K562 (cell line): ENCODE measurements around the gene C1orf21. TPM values are rescaled to one million over a fixed set of nuclear protein-coding genes. Genes with fewer than 3 reads are reported as not detected.

Experiments used
- GATAD2B ChIP-seq: fragments of 450-650 bp; IDR thresholded peaks from 2 replicates; pipeline ENCODE4 v1.6.1; 2017; ENCODE audit warnings: mild to moderate bottlenecking, borderline replicate concordance
- PTTG1 ChIP-seq: fragments of 450-650 bp; IDR thresholded peaks from 2 replicates; pipeline ENCODE4 v1.6.1; 2016; ENCODE audit warnings: low read depth, mild to moderate bottlenecking, missing genetic modification characterization, missing compliant biosample characterization
- REST ChIP-seq, 2 experiments: fragments of 450-650 bp; formaldehyde crosslinking in 1 of 2; IDR thresholded peaks; 2 replicates each; pipeline versions ENCODE4 v1.4.0 to v1.6.1; 2014 to 2020; ENCODE audit warnings: mild to moderate bottlenecking in 2 of 2, borderline replicate concordance in 1 of 2, low read depth in 1 of 2
- SMAD1 ChIP-seq: fragments of 150-350 bp; IDR thresholded peaks from 2 replicates; pipeline ENCODE4 v1.6.1; 2014; ENCODE audit warnings: low read length, low read depth; ENCODE audit not compliant: partially characterized antibody
- XRCC3 ChIP-seq: fragments of 450-650 bp; IDR thresholded peaks from 2 replicates; pipeline ENCODE4 v1.6.1; 2017; ENCODE audit warnings: mild to moderate bottlenecking, moderate library complexity
- polyA plus RNA-seq, 8 experiments: library from polyadenylated mRNA; depleted of rRNA in 4 of 8; stranded (reverse) in 5 of 8; unstranded in 3 of 8; fragments of >200 nt; fragmentation: Nextera tagmentation in 2 of 8; fragmentation: Illumina TruSeq in 1 of 8; extraction: Ambion mirVana in 2 of 8; extraction: Trizol in 1 of 8; gene quantifications; 2 replicates each; pipeline versions ENCODE4 v1.2.1 to v1.2.3, GENCODE V29; 2011 to 2014; ENCODE audit warnings: inconsistent platforms in 1 of 8, missing spikeins in 1 of 8
- total RNA-seq, 7 experiments: library from RNA; depleted of rRNA in 6 of 7; stranded (reverse); fragments of >200 nt in 6 of 7; fragmentation: Illumina TruSeq in 2 of 7; extraction: Trizol in 2 of 7; gene quantifications; 2 replicates each; pipeline versions ENCODE4 v1.2.1 to v1.2.3, GENCODE V29; 2011 to 2021; ENCODE audit warnings: low replicate concordance in 1 of 7
- TF ChIP-seq, protein P1 (sequence below): fragments of 450-650 bp; conservative IDR thresholded peaks from 2 replicates; pipeline ENCODE4 v1.6.1; 2016; ENCODE audit warnings: missing genetic modification characterization, low read depth, mild to moderate bottlenecking, missing compliant biosample characterization, moderate library complexity

Gene C1orf21
- total and polyA plus RNA-seq, 9 of the 15 experiments (the other 6 are each of a cell fraction or from before 2014, with no cell fraction given) = under 0.01 to 0.31 (median 0.07) TPM

- TF ChIP-seq REST (IDR thresholded peaks at IDR 0.05; ENCODE audit: borderline replicate concordance) (no peak), REST (CRISPR knock-in tag; IDR thresholded peaks at IDR 0.05; ENCODE audit: low read depth) (no peak), SMAD1 (no peak), PTTG1 (tag) (no peak), XRCC3 (no peak), GATAD2B (no peak)
- TF ChIP-seq, protein P1, sequence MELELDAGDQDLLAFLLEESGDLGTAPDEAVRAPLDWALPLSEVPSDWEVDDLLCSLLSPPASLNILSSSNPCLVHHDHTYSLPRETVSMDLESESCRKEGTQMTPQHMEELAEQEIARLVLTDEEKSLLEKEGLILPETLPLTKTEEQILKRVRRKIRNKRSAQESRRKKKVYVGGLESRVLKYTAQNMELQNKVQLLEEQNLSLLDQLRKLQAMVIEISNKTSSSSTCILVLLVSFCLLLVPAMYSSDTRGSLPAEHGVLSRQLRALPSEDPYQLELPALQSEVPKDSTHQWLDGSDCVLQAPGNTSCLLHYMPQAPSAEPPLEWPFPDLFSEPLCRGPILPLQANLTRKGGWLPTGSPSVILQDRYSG = no peak
- TF ChIP-seq, all 486 proteins: peak for 0
These were observed 115.3 kb downstream of the C1orf21 start (continued) for GRCh38 chr1:184502161-184502560.
